GM18861 (cell line): ENCODE data around the gene KIAA0586.
"Not testable (repeated sequence)": the region's sequence is repeated elsewhere in the genome, so short reads cannot be mapped to it uniquely, and the experiment has no call there.

ENCODE experiments used
- ATAC-seq: cut with Tn5 transposase; IDR thresholded peaks from one replicate; pipeline ENCODE4 v1.9.1; 2021; ENCODE audit not compliant: unreplicated experiment

Gene KIAA0586

GRCh38 chr14:58427281-58428117 lies at the start of gene KIAA0586, which contains the start of gene TIMM9:
KIAA0586 (plus strand) TSS chr14:58427719; CDS start chr14:58428265, 546 bp downstream.
TIMM9 (minus strand) TSS chr14:58427531; CDS start chr14:58411945, 15,586 bp downstream.
- ATAC-seq = peak; percentile 73

DNA sequence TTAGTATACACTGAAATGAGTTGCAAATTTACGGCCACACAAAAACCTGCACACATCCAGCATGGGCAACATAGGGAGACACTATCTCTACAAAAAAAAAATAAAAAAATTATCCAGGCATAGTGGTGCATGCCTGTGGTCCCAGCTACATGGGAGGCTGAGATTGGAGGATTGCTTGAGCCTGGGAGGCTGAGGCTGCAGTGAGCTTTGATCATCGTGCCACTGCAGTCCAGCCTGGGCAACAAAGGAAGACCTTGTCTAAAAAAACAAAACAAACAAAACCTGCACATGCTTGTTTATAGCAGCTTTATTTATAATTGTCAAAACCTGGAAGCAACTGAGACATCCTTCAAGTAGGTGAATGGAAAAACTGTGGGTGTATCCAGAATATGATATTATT lies 36.7 kb upstream of the KIAA0586 start:
- no peak for ATAC-seq

DNA sequence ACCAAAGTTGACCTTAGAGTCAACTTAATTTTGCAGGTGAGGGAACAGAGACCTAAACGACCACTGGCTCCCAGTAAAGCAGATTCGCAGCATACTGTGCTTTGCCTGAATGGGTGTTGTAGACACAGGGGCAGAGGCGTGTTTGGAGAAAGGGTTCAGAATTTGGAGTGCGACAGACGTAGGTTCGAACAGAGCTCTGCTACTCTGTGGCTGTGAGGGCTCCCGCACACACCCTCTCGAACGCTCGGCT lies 32.0 kb upstream of the KIAA0586 start:
- ATAC-seq = no peak

- ATAC-seq = peak; percentile 82
Measured at GRCh38 chr14:58395812-58396788, 31.4 kb upstream of the KIAA0586 start, which contains the start of gene TOMM20L. TOMM20L (plus strand) TSS chr14:58395930; CDS start chr14:58395958, 28 bp downstream.

- no peak for ATAC-seq
Measured at GRCh38 chr14:58397156-58397555, 30.4 kb upstream of the KIAA0586 start.

DNA sequence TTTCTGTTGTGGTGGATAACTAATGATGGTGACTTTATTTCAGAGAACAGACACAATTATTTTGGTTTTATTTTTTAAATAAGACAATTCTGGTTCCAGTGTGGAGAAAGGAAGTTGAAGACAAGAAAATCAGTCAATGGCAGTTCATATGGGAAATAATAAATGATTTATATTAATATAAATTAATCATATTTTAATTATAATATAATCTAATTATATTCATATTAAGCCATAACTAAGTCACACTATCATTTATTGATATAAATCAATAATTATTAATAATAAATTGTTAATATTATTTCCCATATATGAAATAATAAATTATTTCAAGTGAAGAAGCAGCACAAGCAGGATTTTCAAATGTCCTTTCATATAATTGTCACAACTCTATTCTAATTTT lies 29.0 kb upstream of the KIAA0586 start:
- ATAC-seq = no peak

GRCh38 chr14:58398895-58399294 lies 28.6 kb upstream of the KIAA0586 start:
- ATAC-seq = no peak

DNA sequence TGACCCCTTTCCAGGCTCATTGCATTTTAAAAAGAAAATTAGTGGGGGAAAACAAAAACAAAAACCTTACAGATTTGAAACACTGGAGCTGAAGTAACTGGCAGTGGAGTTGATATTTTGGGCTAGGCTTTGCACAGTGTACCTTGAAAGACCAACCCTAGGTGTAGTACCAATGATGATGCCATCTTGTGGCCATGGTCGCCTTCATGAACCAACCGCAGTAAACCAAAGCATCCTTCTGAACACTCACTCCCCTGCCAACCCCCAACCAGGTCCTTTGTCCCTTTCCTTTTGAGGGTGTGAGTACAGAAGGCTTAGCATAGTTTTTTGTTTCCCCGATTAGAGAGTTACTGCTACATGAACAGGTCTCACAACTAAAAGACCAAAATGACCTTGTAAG lies 25.9 kb upstream of the KIAA0586 start:
- no peak for ATAC-seq

DNA sequence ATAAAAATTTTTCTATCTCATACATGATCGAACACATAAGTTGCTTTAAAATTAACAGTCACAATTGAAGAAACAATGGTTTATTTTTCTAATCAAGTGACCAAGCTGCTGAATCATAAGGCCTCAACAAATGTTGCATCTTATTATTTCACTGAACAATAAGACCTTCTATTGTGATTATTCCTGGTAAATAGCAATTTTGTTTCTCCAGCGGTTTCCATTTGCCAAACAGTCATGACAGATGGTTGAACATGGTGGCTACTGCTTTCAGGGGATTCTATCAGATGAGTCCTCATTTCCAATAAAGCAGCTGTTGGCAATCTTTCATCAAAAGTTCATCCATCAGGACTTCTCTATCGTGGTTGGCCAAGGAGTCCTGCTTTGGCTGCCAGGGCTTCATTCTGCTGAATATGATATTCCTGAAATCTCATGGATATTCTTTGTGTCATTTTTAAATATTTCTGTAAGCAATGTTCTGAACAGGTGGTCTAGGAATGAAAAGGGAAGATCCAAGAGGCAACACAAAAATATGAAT lies 18.8 kb upstream of the KIAA0586 start:
- ATAC-seq = no peak

GRCh38 chr14:58414845-58415244 lies 12.7 kb upstream of the KIAA0586 start:
- ATAC-seq = no peak

- ATAC-seq = no peak
Measured at GRCh38 chr14:58415636-58416547, 11.6 kb upstream of the KIAA0586 start.

DNA sequence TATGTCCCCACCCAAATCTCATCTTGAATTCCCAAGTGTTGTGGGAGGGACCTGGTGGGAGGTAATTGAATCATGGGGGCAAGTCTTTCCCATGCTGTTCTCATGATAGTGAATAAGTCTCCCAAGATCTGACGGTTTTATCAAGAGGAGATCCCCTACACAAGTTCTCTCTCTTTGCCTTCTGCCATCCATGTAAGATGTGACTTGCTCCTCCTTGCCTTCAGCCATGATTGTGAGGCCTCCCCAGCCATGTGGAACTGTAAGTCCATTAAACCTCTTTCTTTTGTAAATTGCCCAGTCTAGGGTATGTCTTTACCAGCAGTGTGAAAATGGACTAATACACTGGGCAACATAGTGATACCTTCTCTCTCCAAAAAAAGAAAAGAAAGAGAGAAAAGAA lies 10.6 kb upstream of the KIAA0586 start:
- ATAC-seq = not testable (repeated sequence)

- ATAC-seq = peak; percentile 21
Measured at GRCh38 chr14:58426670-58427280, 744 bp upstream of the KIAA0586 start.

- ATAC-seq = no peak
Measured at GRCh38 chr14:58428118-58428683, 682 bp downstream of the KIAA0586 start.

DNA sequence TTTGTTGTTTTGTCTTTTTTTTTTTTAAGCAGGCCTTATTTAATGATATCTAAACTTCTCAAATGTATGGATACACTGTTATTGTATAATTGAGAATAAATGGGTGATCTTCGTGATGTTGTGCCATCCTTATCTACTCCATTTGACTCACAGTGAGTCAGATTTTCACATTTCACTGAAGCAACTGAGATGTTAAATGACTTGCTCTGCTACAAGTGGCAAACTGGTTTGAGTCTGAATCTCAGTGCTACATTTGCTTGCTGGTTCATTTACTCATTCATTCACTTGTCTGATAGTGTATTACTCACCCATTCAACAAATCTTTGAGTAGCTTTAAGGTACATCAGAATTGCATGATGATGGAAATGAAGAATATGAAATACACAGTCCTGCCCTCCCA lies 2.6 kb downstream of the KIAA0586 start:
- no peak for ATAC-seq

GRCh38 chr14:58439476-58439875 lies 12.0 kb downstream of the KIAA0586 start:
- ATAC-seq = no peak

- no peak for ATAC-seq
Measured at GRCh38 chr14:58444627-58445026, 17.1 kb downstream of the KIAA0586 start.

- ATAC-seq = no peak
Measured at GRCh38 chr14:58455593-58456265, 28.2 kb downstream of the KIAA0586 start.

DNA sequence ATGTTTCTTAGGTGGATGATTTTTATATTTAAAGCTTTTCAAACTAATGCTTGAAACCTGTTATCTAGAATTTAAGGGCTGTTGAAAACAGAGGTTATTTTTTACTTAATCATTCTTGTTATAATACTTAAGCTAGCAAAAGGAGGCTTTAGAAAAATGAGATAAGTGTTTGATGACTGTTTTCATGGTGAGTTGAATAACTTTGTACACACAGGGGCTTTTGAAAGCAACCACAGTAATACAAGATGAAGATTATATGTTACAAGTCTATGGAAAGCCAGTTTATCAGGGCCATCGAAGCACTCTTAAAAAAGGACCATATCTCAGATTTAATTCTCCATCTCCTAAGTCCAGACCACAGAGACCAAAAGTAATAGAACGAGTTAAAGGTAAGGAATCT lies 33.3 kb downstream of the KIAA0586 start:
- ATAC-seq = no peak
